ENCODE measurements around the gene ZFAND3. TPM values are rescaled to one million over a fixed set of nuclear protein-coding genes. Genes with fewer than 3 reads are reported as not detected.

ZFAND3 gene
- total RNA-seq, 1 donor from 2014 or later, result 84.4 TPM

GRCh38 chr6:37862430-37862829 lies 42.9 kb downstream of the ZFAND3 start:
- peak overlapping the region; percentile 48 for H3K27ac Mint-ChIP-seq (ENCODE audit: unreplicated experiment)
- H3K9me3 Mint-ChIP-seq (ENCODE audit: unreplicated experiment), result no peaks in the 10 kb centered on the region
- H3K4me1 Mint-ChIP-seq (ENCODE audit: unreplicated experiment), result peaks cover 41% of the 10 kb centered on the region
- no peak for TF ChIP-seq CTCF (IDR thresholded peaks at IDR 0.05)
- H3K27me3 Mint-ChIP-seq (ENCODE audit: unreplicated experiment), result no peaks in the 10 kb centered on the region
- no peak for DNase-seq (ENCODE audit: extremely low spot score, unreplicated experiment)
- H3K36me3 Mint-ChIP-seq (ENCODE audit: unreplicated experiment), result no peaks in the 10 kb centered on the region
- H3K4me3 Mint-ChIP-seq (ENCODE audit: unreplicated experiment), result no peak overlapping the region

- peak overlapping the region; percentile 48 for H3K27ac Mint-ChIP-seq (ENCODE audit: unreplicated experiment)
- no peaks in the 10 kb centered on the region for H3K27me3 Mint-ChIP-seq (ENCODE audit: unreplicated experiment)
- H3K4me1 Mint-ChIP-seq (ENCODE audit: unreplicated experiment), result peaks cover 45% of the 10 kb centered on the region
- no peak overlapping the region for H3K4me3 Mint-ChIP-seq (ENCODE audit: unreplicated experiment)
- no peaks in the 10 kb centered on the region for H3K9me3 Mint-ChIP-seq (ENCODE audit: unreplicated experiment)
- no peak for TF ChIP-seq CTCF (IDR thresholded peaks at IDR 0.05)
- no peak for DNase-seq (ENCODE audit: extremely low spot score, unreplicated experiment)
- no peaks in the 10 kb centered on the region for H3K36me3 Mint-ChIP-seq (ENCODE audit: unreplicated experiment)
These were observed 43.5 kb downstream of the ZFAND3 start for GRCh38 chr6:37862992-37863391.

GRCh38 chr6:37864250-37864649 lies 44.7 kb downstream of the ZFAND3 start:
- Mint-ChIP-seq H3K27ac (ENCODE audit: unreplicated experiment) (no peak overlapping the region), H3K36me3 (ENCODE audit: unreplicated experiment) (no peaks in the 10 kb centered on the region), H3K9me3 (ENCODE audit: unreplicated experiment) (no peaks in the 10 kb centered on the region), H3K27me3 (ENCODE audit: unreplicated experiment) (no peaks in the 10 kb centered on the region), H3K4me1 (ENCODE audit: unreplicated experiment) (peaks cover 56% of the 10 kb centered on the region), H3K4me3 (ENCODE audit: unreplicated experiment) (no peak overlapping the region)
- DNase-seq (ENCODE audit: extremely low spot score, unreplicated experiment), result no peak
- TF ChIP-seq CTCF (IDR thresholded peaks at IDR 0.05), result no peak

- TF ChIP-seq CTCF (IDR thresholded peaks at IDR 0.05), result no peak
- no peak overlapping the region for H3K27ac Mint-ChIP-seq (ENCODE audit: unreplicated experiment)
- no peak for DNase-seq (ENCODE audit: extremely low spot score, unreplicated experiment)
- peaks cover 56% of the 10 kb centered on the region for H3K4me1 Mint-ChIP-seq (ENCODE audit: unreplicated experiment)
- no peaks in the 10 kb centered on the region for H3K9me3 Mint-ChIP-seq (ENCODE audit: unreplicated experiment)
- H3K4me3 Mint-ChIP-seq (ENCODE audit: unreplicated experiment), result no peak overlapping the region
- no peaks in the 10 kb centered on the region for H3K36me3 Mint-ChIP-seq (ENCODE audit: unreplicated experiment)
- H3K27me3 Mint-ChIP-seq (ENCODE audit: unreplicated experiment), result no peaks in the 10 kb centered on the region
These were observed 46.0 kb downstream of the ZFAND3 start for GRCh38 chr6:37865504-37865903.

- peaks cover under 1% of the 10 kb centered on the region for H3K9me3 Mint-ChIP-seq (ENCODE audit: unreplicated experiment)
- H3K27me3 Mint-ChIP-seq (ENCODE audit: unreplicated experiment), result no peaks in the 10 kb centered on the region
- no peak overlapping the region for H3K4me3 Mint-ChIP-seq (ENCODE audit: unreplicated experiment)
- no peak for TF ChIP-seq CTCF (IDR thresholded peaks at IDR 0.05)
- H3K4me1 Mint-ChIP-seq (ENCODE audit: unreplicated experiment), result peaks cover 53% of the 10 kb centered on the region
- DNase-seq (ENCODE audit: extremely low spot score, unreplicated experiment), result no peak
- no peaks in the 10 kb centered on the region for H3K36me3 Mint-ChIP-seq (ENCODE audit: unreplicated experiment)
- no peak overlapping the region for H3K27ac Mint-ChIP-seq (ENCODE audit: unreplicated experiment)
These were observed 47.3 kb downstream of the ZFAND3 start for GRCh38 chr6:37866590-37867507.
